ENCODE results near the gene ACACA. TPM values are rescaled to one million over a fixed set of nuclear protein-coding genes. Genes with fewer than 3 reads are reported as not detected.

Gene ACACA
- total RNA-seq, 4 donors from 2014 or later, result 47.9 to 56.2 (median 51.4) TPM

DNA sequence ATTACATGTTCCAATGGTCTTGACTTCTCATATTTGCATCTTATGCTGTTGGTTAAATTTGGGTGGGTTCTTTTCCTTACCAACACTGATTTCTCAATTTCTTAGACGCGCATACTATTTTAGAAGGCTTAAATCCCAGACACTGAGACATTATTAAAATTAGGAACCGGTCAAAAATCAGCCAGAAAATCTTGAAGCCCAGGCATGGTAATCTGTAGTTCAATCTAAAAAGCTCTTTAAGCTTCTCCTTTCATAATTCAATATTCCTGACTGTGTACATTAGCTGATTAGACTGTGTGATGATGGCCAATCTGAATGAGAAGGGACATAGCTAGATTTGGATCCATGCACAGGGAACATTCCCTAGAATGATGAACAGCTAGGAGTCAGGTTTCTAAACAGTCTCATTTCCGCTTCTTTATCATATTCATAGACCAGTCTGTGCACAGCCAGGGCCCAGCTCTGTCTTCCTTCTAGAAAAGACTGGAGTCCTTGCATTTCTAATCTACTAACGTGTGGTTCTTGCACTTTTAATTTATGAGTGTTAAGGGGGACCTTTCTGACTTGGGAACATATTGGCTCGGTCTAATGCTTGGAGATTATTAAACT lies 268.6 kb downstream of the ACACA start:
- WGBS, result 92% methylated on average over 6 of the region's 6 CpGs
- Histone ChIP-seq H3K9me3 (no peaks in the 10 kb centered on the region), H3K4me3 (no peak overlapping the region), H3K36me3 (peaks cover 4% of the 10 kb centered on the region), H3K4me1 (no peaks in the 10 kb centered on the region), H3K27me3 (no peaks in the 10 kb centered on the region), H3K27ac (no peak overlapping the region)
- TF ChIP-seq, protein P1, sequence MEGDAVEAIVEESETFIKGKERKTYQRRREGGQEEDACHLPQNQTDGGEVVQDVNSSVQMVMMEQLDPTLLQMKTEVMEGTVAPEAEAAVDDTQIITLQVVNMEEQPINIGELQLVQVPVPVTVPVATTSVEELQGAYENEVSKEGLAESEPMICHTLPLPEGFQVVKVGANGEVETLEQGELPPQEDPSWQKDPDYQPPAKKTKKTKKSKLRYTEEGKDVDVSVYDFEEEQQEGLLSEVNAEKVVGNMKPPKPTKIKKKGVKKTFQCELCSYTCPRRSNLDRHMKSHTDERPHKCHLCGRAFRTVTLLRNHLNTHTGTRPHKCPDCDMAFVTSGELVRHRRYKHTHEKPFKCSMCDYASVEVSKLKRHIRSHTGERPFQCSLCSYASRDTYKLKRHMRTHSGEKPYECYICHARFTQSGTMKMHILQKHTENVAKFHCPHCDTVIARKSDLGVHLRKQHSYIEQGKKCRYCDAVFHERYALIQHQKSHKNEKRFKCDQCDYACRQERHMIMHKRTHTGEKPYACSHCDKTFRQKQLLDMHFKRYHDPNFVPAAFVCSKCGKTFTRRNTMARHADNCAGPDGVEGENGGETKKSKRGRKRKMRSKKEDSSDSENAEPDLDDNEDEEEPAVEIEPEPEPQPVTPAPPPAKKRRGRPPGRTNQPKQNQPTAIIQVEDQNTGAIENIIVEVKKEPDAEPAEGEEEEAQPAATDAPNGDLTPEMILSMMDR (IDR thresholded peaks at IDR 0.05), result no peak
- TF ChIP-seq POLR2AphosphoS5 (IDR thresholded peaks at IDR 0.05) (no peak), EP300 (IDR thresholded peaks at IDR 0.05) (no peak), POLR2A (IDR thresholded peaks at IDR 0.05) (no peak)
- no peak for DNase-seq (ENCODE audit: low spot score in 2 of 2)

DNA sequence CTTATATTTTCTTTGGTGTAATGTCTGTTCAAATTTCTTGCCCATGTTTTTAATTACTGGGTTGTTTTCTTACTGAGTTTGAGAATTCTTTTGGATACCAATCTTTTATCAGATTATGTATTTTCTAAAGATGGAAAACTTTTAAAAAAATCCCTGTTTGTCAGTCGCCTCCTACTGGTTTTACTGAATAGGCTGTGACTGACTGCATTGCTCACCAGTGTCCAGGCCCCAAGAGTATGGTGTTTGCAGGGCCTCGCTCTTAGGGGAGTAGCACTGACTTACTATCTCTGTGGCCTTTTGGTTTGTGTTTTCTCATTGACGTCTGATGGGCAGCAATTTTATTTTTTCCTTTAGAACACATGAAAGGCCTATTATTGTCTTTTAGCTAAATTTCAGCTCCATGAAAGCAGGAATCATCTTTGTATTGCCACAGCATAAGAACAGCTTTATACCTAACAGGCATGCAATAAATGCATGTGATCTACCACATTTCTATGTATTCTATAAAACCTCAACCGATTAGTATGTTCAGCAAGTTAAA lies 269.5 kb downstream of the ACACA start:
- Histone ChIP-seq H3K9me3 (no peaks in the 10 kb centered on the region), H3K27ac (no peak overlapping the region), H3K4me1 (no peaks in the 10 kb centered on the region), H3K27me3 (no peaks in the 10 kb centered on the region), H3K36me3 (peaks cover 5% of the 10 kb centered on the region), H3K4me3 (no peak overlapping the region)
- WGBS, result 52% methylated on average over 4 of the region's 4 CpGs
- DNase-seq (ENCODE audit: low spot score in 2 of 2), result no peak
- TF ChIP-seq, protein P1 (IDR thresholded peaks at IDR 0.05), result no peak
- TF ChIP-seq POLR2A (IDR thresholded peaks at IDR 0.05), result no peak
- TF ChIP-seq POLR2AphosphoS5 (IDR thresholded peaks at IDR 0.05), result no peak
- TF ChIP-seq EP300 (IDR thresholded peaks at IDR 0.05), result no peak

DNA sequence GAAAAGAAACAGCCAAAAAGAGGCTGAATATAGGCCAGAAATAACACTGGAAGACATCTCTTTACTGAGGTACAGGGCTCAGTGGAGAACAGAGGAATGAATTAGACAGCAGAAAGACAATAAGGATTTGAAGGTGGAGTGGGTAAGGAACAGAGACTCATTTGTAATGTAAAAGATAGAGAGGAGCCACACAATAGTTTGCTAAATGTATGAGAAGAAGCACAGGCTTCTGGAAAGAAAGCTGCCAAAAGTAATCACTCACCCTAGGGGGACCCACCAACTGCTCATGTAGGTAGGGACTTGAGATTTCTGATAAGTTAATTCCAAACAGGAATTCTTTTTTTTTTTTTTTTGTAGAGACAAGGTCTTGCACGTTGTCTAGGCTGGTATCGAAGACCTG lies 271.1 kb downstream of the ACACA start:
- no peak for DNase-seq (ENCODE audit: low spot score in 2 of 2)
- WGBS, result 86% methylated on average over 2 of the region's 2 CpGs
- Histone ChIP-seq H3K36me3 (peaks cover 5% of the 10 kb centered on the region), H3K9me3 (no peaks in the 10 kb centered on the region), H3K27me3 (no peaks in the 10 kb centered on the region), H3K4me3 (no peak overlapping the region), H3K4me1 (no peaks in the 10 kb centered on the region), H3K27ac (no peak overlapping the region)
- TF ChIP-seq POLR2AphosphoS5 (IDR thresholded peaks at IDR 0.05) (no peak), EP300 (IDR thresholded peaks at IDR 0.05) (no peak), POLR2A (IDR thresholded peaks at IDR 0.05) (no peak)
- TF ChIP-seq, protein P1 (IDR thresholded peaks at IDR 0.05), result no peak

DNA sequence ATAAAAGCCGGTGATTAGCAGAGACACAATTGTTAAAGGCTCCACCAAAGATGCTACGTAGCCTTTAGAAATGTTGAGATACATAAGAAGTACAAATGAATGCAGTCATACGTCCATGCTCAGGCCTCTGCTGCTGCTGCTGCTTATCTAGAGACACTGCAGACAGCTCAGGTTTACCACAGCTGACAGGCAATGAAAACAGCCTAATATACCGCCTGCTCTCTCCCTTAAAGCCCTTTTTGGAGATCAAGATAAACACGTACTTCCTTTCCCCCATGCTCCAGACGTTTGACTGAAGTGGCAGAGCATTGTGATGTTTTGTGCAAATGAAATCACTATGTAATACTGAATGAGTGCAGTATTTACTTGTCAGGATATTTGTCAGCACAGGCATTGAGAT lies 272.6 kb downstream of the ACACA start:
- 88% methylated on average over 6 of the region's 6 CpGs for WGBS
- TF ChIP-seq, protein P1 (IDR thresholded peaks at IDR 0.05), result no peak
- no peak for TF ChIP-seq POLR2AphosphoS5 (IDR thresholded peaks at IDR 0.05)
- TF ChIP-seq POLR2A (IDR thresholded peaks at IDR 0.05), result no peak
- TF ChIP-seq EP300 (IDR thresholded peaks at IDR 0.05), result no peak
- peaks cover 16% of the 10 kb centered on the region for H3K36me3 ChIP-seq
- H3K4me3 ChIP-seq, result no peak overlapping the region
- no peak for DNase-seq (ENCODE audit: low spot score in 2 of 2)
- H3K27me3 ChIP-seq, result no peaks in the 10 kb centered on the region
- no peak overlapping the region for H3K27ac ChIP-seq
- H3K4me1 ChIP-seq, result no peaks in the 10 kb centered on the region
- no peaks in the 10 kb centered on the region for H3K9me3 ChIP-seq

DNA sequence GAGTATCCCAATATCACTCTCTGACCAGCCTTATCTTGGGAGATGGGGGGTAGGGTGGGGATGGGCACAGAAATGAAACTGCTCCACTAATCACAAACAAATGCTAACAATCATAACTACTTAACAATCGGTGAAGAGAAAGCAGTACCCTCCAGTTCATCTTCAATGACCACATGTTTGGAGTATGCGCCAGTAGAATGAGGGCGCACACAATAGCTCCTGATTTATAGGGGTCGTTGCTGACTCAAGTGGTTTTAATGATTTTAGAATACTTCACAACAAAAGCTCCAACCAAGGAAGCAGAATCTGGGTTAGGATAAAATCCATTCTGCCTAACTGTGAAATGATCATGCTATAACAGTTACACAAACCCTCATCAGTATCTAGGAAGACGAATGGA lies 273.5 kb downstream of the ACACA start:
- Histone ChIP-seq H3K27me3 (no peaks in the 10 kb centered on the region), H3K4me3 (no peak overlapping the region), H3K36me3 (peaks cover 22% of the 10 kb centered on the region), H3K27ac (no peak overlapping the region), H3K4me1 (no peaks in the 10 kb centered on the region), H3K9me3 (no peaks in the 10 kb centered on the region)
- TF ChIP-seq EP300 (IDR thresholded peaks at IDR 0.05) (no peak), POLR2A (IDR thresholded peaks at IDR 0.05) (no peak), POLR2AphosphoS5 (IDR thresholded peaks at IDR 0.05) (no peak)
- TF ChIP-seq, protein P1 (IDR thresholded peaks at IDR 0.05), result no peak
- 80% methylated on average over 5 of the region's 5 CpGs for WGBS
- no peak for DNase-seq (ENCODE audit: low spot score in 2 of 2)

All from suprapubic skin (tissue), 4 donors.